ENCODE data around the gene IGSF3.

GRCh38 chr1:116537898-116538297, 129.6 kb downstream of the IGSF3 start:
- no peak for TF ChIP-seq CTCF (IDR thresholded peaks at IDR 0.05)
- TF ChIP-seq EP300 (IDR thresholded peaks at IDR 0.05) = no peak
- no peak for TF ChIP-seq POLR2A (IDR thresholded peaks at IDR 0.05)
